Activated effector memory CD4-positive, alpha-beta T cell treated with anti-CD3 and anti-CD28 coated beads, Interleukin-2, amount 50 U/mL, for 16 hours (primary cell): Measurements from ENCODE around the gene KPNA6.
"Not testable (repeated sequence)": the region's sequence is repeated elsewhere in the genome, so short reads cannot be mapped to it uniquely, and the experiment has no call there.

Experiments
- DNase-seq: peaks from one replicate; pipeline ENCODE4 v3.0.0-alpha.2; 2020

Gene KPNA6

GRCh38 chr1:32143302-32143695 is 35.4 kb downstream of the KPNA6 start:
- not testable (repeated sequence) for DNase-seq

- DNase-seq: no peak
Observed at GRCh38 chr1:32144033-32144432, 36.2 kb downstream of the KPNA6 start.

GRCh38 chr1:32147799-32148198 is 39.9 kb downstream of the KPNA6 start:
- DNase-seq: not testable (repeated sequence)

GRCh38 chr1:32150847-32151246 is 43.0 kb downstream of the KPNA6 start:
- no peak for DNase-seq

- DNase-seq: no peak
Observed at GRCh38 chr1:32151319-32151787, 43.5 kb downstream of the KPNA6 start.

GRCh38 chr1:32159189-32159588 is 51.3 kb downstream of the KPNA6 start:
- no peak for DNase-seq

GRCh38 chr1:32163405-32163804 is 55.5 kb downstream of the KPNA6 start:
- DNase-seq: no peak

- DNase-seq: not testable (repeated sequence)
Observed at GRCh38 chr1:32165633-32166032, 57.8 kb downstream of the KPNA6 start.

GRCh38 chr1:32170991-32171390 is 63.1 kb downstream of the KPNA6 start:
- DNase-seq: no peak

- no peak for DNase-seq
Observed at GRCh38 chr1:32172621-32173245, 64.9 kb downstream of the KPNA6 start.

- no peak for DNase-seq
Observed at GRCh38 chr1:32178380-32179192, 70.7 kb downstream of the KPNA6 start.

GRCh38 chr1:32179193-32179442 is 71.3 kb downstream of the KPNA6 start:
- no peak for DNase-seq

- peak; percentile 96 for DNase-seq
Observed at GRCh38 chr1:32179443-32180185, 71.8 kb downstream of the KPNA6 start, which contains the start of gene TXLNA. Gene TXLNA (plus strand): TSS chr1:32179675. CDS start chr1:32180346, 671 bp downstream.

GRCh38 chr1:32180186-32181060 is 72.6 kb downstream of the KPNA6 start:
- DNase-seq: peak; percentile 77

- DNase-seq: no peak
Observed at GRCh38 chr1:32181065-32181464, 73.2 kb downstream of the KPNA6 start.

- DNase-seq: no peak
Observed at GRCh38 chr1:32181563-32181962, 73.7 kb downstream of the KPNA6 start.

- no peak for DNase-seq
Observed at GRCh38 chr1:32182060-32182459, 74.2 kb downstream of the KPNA6 start.

GRCh38 chr1:32184650-32185049 is 76.8 kb downstream of the KPNA6 start:
- no peak for DNase-seq

GRCh38 chr1:32186077-32186476 is 78.2 kb downstream of the KPNA6 start:
- DNase-seq: no peak

GRCh38 chr1:32186491-32186890 is 78.6 kb downstream of the KPNA6 start:
- no peak for DNase-seq

- no peak for DNase-seq
Observed at GRCh38 chr1:32187850-32188249, 80.0 kb downstream of the KPNA6 start.

- no peak for DNase-seq
Observed at GRCh38 chr1:32192220-32192948, 84.5 kb downstream of the KPNA6 start.
